GM19372 (cell line): Measurements from ENCODE around the gene ZFTA.
A peak's percentile ranks its signal among the peaks of the same experiment; 100 is the strongest.
"Not testable (repeated sequence)": the region's sequence is repeated elsewhere in the genome, so short reads cannot be mapped to it uniquely, and the experiment has no call there.

Experiments
- ATAC-seq: cut with Tn5 transposase; IDR thresholded peaks from one replicate; pipeline ENCODE4 v1.9.1; 2021; ENCODE audit warnings: mild to moderate bottlenecking, low read depth, moderate library complexity; ENCODE audit not compliant: unreplicated experiment

The ZFTA gene

DNA sequence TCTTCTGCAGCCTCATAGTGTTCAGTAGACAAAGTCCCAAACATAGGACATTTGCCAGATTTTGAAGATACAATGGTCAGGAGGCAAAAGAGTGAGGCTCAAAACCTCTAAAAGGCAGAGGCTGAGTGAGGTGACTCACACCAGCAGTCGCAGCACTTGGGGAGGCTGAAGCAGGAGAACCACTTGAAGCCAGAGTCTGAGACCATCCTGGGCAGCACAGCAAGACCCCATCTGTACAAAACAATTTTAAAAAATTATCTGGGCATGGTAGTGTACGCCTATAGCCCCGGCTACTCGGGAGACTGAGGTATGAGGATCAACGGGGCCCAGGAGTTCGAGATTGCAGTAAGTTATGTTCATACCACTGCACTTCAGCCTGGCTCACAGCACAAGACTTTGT, 14.2 kb upstream of the ZFTA start:
- no peak for ATAC-seq

DNA sequence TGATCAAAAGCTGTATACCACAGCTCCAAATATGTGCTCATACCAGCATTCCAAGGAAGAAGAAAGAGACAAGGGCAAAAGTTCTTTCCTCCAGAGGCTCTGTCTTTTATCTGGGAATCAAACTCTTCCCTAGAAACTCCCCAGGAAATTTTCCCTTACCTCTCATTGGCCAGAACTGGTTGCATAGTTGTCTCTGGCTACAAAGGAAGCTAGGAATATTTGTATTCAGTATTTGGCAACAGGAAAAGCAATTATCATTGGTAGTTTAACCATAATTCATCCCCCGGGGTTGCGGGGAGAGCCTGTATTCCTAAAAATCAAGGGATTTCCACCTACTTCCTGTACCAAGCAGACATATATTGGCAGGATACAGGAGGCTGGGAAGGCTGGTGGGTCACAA, 10.5 kb upstream of the ZFTA start:
- no peak for ATAC-seq

DNA sequence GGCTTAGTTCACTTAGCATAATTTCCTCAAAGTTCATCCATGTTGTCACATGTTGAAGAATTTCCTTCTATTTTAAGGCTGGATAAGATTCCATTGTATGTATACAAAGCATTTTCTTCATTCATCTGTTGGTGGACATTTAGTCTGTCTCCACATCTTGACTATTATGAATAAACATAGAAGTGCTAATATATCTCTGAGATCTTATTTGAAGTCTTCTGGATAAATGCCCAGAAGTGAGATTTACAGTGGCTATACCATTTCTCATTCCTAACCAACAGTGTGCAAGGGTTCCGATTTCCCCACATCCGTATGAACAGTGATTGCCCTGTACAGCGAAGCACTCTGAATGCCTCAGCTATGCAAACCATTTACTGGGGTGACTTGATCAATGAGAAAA, 6.6 kb upstream of the ZFTA start:
- ATAC-seq, result no peak

DNA sequence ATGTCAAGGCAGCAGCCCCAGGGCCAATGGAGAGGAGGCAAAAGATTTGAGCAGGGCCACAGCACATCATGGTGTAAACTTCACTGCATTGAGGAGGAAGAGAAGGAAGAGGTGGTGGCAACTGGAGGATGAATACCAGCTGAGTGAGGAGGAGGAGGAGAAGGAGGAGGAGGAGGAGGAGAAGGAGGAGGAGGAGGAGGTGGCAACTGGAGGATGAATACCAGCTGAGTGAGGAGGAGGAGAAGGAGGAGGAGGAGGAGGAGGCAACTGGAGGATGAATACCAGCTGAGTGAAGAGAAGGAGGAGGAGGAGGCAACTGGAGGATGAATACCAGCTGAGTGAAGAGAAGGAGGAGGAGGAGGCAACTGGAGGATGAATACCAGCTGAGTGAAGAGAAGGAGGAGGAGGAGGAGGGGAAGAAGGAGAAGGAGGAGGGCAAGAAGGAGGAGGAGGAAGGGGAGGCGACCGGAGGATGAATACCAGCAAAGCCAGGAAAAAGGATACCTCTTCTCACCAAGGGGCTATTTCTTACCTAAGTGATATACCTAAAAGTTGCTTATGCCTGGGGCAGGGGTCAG, 3.3 kb upstream of the ZFTA start:
- ATAC-seq, result not testable (repeated sequence)

DNA sequence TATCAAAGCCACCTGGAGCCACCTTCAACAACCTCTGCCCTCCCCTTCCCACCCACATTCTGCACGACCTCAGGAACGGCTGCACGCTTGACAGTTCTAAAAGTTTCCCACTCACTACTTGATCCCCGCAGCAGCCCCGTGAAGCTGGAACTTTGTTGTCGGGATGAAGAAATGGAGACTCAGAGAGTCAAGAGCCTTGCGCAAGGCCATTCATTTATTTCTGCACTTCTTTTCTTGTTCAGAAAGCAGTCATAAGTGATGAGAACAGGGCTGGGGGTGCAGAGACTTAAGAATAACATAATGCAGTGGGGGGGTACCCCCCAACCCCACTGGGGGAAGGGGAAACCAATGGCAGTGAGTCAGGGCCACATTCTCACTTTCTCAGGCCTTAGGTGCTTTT, 2.2 kb upstream of the ZFTA start:
- no peak for ATAC-seq

DNA sequence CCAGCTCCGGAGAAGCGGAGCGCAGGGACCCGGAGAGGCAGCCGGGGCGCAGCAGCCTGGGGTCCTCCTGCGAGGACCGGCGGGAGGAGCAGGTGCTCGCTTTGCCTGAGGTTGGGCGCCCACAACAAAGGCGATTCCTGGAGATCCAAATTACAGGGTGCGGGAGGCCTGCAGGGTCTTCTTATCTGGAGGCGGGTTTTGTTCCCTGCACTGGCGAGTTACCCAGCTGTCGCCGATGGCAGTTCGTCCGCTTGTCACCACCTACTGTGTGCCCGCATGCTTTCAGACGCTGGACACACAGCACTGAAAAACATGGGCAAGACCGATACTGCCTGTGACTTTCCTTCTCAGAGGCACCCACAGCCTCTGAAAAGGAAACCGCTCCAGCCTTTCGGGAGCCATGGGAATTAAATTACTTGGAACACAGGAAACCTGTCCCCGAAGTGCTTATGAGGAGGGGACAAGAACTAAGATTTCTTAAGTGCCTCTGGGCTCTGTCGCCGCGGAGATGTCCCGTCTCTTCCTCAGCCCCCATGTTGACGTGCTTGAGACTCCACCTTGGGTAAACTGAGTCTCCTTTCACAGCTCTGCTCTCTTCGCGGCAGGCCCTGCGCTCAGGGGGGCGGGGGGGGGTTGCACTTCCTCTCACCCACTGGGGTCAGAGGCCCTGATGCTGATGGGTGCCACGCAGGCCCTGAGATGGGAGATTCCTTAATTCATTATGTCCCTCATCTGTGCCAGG, 1.3 kb upstream of the ZFTA start:
- no peak for ATAC-seq

DNA sequence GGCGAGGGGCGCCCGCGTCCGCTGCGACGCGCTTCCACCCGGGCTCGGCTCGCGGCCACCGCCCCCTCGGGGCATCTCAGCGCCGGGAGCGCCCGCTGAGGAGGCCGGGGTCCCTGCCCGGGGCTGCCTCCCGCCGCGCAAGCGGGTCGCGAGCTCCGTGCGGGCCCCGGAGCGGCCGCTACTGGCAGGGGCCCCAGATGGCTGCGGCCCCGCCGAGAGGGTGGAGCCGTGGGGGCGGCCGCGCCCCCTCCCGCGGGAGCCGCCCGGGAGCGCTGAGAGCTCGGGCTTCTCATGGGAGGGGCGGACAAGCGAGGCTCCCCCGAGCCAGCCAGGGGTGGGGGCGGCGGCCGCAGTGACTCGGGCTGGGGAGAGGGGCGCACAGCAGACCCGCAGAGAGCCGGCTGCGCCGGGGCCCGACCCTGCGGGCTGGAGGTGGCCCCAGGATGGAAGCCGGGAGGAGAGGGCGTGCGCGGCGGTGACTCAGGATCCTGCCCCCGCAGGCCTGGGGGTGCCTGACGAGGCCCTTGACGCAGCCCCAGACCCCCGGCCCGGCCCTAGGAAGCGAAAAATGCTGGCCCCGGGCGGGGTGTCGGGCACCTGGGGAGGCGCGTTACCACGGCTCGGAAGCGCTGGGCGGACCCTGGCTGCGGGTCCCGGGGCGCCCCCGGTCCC, 603 bp upstream of the ZFTA start:
- ATAC-seq, result peak; percentile 44

DNA sequence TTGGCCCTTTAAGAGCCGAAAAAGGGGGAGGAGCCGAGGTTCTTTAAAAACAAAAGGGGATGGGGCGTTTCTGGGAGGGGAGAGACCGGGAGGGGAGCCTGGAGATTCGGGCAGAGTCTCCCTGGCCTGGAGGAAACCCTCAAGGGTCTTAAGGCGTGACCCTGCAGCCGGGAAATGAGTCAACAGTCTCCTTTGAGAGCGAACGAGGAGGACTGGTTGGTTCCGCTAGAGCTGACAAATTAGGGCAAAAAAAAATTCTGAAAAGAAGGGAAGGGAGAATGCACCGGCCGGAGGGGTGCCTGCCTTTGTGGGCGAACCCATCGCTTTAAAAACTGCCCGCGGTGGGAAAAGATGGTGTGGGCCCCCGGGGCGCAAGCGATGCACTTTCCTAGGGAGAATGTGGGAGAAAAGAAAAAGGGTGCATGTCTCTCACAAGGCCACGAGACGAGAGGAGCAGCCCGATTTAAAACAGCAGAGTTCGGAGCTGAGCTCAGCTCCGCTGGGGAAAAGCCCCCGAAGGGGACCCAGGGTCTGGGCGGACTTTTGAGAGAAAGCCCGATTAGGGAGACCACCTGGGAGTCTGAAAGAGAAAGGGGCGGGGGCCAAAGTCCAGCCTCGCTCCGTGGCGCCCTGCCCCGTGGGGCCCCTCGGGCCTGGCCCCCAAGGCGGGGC, 874 bp downstream of the ZFTA start:
- no peak for ATAC-seq

DNA sequence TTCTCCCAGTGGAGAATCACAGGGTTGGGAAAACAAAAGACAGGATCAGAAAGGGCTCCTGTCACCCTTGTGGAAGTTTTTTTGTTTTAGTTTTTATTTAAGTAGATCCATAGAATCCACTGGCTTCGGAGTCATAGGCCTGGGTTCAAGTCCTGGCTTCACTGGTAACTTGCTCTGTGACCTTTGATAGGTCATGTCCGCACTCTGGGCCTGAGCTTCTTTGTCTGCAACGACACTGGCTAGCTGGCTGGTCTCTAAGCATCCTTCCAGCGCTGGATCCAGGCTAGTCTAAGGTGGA, 1.4 kb downstream of the ZFTA start:
- ATAC-seq, result no peak

DNA sequence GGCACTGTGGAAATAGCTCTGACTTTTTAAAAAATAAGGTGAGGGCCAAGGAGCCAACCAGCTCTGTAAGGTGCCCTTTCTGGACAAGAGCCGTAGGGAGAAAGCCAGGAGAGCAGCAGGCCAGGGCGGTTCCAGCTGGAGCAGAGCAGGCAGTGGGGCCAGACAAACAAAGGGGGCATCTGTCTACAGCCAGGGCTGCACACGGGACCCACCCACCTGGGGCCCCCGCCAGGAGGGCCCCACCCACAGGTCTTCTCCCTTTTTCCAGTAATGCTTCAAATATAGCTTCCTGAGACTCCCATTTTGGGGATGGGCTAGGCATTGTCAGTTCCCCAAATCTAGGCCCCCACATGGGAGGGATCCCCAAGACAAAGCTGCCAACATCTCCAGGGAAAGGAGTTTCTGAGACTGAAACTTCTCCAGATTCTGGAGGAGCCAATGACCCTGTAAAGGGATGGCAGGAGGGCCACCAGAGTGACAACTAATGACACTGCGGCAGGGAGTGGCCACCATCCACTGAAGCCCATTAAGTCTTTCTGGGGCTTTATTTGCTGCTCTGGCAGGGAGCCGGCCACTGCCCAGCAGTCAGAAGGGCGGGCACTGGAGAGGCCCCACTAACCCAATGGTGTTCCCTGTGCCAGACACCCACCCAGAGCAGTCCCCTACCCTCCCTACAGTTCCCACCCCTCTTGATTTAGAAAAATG, 1.9 kb downstream of the ZFTA start:
- no peak for ATAC-seq

DNA sequence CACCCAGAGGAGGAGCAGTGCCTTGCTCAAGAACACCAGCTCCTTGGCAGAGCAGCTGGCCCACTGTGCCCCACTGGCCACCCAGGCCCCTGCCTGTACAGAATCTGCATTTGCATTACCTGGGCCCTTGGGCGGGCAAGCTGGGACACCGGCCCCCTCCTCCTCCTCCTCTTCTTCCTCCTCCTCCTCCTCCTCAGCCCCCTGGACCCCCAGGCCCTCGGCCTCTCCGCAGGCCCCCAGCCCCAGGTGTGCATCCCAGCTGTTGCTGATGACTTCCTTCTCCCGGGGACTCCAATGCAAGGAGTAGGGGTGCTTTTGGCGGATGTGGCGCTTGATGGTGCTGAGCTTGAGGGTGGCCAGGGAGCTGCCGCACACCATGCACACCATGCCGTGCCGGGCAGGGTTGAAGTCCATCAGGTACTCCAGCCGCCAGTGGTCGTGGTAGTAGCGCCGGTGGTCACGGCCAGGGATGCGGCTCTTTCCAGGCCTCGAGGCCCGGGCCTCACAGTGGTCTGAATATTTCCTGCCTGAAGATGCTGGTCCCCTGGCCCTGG, 2.8 kb downstream of the ZFTA start:
- no peak for ATAC-seq

DNA sequence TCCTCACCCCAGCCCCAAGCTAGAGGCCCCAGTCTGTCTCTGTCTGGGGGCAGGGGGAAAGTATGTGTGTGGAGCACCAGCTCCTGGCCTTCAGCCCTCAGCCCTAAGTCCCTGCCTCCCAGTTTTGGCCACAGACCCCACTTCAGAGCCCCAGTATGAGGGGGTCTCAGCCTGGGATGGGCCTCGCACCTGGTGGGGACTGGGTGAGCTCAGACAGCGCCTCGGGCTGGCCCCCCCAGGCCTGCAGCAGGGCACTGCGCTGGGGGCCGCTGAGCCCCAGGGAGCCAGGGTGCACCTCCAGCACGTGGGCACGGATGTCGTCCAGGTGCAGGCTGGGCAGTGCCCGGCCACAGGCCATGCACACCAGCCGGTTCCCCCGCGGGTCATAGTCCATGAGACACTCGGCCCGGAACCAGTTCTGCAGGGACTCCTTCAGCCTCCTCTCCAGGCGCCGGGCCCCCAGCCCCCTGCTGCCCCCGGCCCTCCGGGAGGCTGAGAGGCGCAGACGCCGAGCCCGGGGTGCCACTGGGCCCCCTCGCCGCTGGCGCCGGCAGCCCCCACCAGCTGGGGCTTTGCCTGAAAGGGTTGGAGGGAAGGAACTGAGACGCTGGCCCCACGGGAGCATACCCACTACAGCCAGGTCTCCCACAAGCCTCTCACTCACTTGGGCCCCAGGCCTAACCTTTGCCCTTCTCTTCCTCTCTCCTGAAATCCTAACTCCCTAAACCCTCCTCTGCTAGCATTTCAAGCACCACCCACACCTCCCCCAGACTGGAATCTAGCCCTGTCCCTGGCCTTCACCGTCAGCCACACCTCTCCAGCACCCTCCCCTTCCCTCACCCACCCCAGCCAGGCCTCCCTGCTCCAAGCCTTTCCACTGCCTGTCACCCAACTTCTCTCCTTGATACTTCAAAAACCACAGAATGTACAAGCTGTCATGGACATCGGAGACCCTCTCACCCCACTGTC, 3.6 kb downstream of the ZFTA start:
- ATAC-seq, result no peak

DNA sequence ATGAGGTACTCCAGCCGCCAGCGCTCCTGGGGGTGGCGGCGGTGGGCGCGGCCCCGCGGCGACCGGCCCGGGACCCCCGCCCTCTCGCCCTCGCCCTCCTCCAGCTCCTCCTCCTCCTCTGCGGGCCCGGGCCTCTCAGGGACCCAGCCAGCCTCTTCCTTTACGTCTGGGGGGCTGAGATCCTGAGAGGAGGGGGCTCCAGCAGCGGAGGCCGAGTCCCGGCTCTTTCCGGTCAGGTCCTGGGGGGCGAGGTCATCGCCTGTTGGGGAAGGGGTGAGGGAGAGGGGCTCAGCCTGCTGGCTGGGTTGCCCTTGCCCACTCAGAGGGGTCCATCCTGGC, 4.3 kb downstream of the ZFTA start:
- ATAC-seq, result no peak

DNA sequence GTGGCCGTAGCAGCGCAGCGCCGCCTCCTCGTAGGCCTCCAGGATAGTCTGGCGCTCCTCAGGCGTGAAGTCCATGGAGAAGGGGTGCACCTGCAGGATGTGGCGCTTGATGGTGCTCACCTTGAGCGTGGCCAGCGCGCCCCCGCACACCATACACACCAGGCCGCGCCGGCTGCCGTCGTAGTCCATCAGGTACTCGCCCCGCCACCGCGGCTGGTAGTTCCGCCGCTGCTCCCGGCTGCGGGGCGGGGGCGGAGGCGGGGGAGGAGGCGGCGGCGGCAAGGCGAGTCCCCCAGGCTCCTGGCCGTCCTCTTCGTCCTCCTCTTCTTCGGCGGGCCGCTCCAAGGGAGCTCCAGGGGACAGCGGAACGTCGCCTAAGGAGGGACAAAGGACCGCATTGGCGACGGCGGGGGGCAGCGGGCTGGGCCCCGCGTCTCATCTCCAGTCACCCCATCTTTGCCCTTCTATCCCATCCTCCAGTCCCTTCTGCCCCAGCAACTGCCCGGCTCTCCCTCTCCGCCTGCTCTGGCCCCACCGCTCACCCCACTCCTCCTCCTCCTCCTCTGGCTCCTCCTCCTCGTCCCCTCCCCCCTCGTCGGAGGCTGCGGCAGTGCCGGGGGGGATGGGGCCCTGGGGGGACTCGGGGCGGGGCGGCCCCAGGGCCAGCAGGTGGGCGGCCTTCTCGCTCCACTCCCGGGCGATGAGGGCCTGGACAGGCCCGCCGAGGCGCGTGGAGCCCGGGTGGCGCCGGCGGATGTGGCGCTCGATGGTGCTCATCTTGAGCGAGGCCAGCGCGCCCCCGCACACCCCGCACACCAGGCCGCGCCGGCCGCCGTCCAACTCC, 4.9 kb downstream of the ZFTA start:
- no peak for ATAC-seq

DNA sequence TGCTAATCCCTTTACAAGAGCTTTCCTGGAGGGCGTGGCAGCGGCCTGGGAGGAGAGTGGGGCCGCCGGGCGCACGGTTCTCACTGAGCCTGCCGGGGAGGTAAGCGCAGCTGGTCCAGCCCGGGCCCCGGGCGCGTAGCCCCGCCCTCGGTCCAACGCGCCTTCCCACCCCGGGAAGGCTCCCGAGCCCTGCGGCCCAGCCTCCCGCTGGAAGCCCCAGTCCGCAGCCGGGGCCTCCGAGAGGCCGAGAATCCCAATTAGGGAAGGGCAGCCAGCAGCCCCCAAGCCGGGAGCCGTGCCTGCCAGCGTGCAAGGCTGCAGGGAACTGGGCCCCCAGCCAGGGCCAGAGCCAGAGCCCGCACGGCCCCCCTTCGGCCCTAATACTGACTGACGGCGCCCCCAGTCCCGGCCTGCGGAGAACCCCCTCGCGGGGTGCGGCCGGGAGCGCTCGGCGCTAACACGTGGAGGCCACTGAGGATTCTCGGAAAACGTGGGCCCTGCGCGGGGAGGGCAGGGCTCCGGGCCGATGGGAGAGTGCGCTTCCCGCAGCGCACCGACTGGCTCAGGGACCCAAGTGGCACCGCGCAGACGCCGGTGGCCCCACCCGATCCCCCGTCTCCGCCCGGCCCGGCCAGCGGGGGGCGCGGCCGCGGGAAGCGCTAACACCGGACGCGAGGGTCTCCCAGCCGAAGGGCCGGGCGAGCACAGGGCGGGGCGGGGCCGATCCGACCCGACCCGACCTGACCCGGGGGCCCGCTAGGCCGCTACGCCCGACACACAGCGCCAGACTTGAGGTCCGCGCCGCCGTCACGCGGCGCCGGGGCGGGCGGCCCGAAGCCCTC, 5.7 kb downstream of the ZFTA start:
- no peak for ATAC-seq

DNA sequence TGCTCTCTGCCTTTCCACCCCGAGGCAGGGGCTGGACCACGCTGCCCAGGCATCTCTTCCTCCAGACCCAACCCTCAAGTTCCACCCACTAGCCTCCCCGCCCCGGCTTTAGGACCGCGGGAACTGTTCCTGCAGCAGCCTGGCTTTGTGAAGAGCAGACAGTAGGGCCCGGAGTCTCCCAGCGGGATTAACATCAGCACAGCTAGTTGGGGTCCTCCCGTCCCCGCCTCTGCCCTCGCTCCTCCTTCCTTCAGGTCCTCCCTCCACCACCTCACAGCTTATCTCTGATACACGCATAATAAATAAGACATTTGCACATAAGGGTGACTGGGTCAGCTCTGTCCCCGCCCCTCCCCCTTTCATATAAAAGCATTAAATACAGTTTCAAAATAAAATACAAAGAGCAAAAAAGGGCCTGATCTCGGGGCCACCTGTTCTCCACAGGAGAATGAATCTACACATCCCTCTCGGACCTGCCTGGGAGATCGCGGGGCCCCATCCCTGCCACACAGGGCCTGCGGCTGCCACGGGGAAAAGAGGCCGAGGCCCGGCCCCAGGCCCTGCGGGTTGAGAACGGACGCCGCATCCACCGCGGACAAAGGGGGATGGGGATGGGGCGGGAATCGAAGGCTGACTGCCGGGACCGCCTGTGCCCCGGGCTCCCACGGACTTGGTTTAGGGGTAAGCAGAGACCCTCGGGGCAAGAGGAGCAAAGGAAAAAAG, 6.5 kb downstream of the ZFTA start:
- ATAC-seq, result no peak

DNA sequence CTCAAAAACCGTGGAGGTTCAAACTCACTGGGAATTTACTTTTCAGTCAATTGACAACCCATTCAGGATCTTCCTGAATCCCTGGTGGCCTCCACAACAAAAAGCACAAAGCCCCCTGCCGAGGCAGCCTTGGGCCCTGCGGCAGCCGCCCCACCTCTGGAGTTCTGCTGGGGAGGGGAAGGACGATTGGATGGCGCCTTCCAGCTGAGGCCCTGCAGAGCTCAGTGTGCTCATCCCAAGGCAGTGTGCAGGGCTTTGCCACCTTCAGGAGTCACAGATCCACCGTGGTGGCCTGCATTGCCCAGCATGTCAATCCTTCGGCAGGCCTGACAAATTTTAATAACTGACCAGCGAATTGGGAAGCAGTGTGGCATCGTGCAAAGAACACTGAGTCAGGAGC, 7.4 kb downstream of the ZFTA start:
- no peak for ATAC-seq
